ENCODE results near the gene OTOP1.

DNA sequence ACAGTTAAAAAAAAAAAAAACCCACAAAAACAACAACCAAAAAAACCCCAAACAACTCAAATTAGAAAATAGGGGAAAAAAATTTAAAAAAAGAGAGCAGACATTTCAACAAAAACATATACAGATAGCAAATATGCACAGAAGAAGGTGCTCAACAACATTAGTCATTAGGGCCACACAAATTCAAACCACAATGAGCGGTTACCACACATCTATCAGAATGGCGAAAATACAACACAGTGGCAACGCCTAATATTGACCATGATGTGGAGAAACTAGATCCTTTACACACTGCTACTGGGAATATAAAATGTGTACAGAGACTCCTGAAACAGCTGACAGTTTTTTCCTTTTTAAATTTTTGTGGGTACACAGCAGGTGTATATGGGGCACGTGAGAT, 43.8 kb upstream of the OTOP1 start:
- no peak for TF ChIP-seq EZH2 (IDR thresholded peaks at IDR 0.05)
- TF ChIP-seq, protein P1, sequence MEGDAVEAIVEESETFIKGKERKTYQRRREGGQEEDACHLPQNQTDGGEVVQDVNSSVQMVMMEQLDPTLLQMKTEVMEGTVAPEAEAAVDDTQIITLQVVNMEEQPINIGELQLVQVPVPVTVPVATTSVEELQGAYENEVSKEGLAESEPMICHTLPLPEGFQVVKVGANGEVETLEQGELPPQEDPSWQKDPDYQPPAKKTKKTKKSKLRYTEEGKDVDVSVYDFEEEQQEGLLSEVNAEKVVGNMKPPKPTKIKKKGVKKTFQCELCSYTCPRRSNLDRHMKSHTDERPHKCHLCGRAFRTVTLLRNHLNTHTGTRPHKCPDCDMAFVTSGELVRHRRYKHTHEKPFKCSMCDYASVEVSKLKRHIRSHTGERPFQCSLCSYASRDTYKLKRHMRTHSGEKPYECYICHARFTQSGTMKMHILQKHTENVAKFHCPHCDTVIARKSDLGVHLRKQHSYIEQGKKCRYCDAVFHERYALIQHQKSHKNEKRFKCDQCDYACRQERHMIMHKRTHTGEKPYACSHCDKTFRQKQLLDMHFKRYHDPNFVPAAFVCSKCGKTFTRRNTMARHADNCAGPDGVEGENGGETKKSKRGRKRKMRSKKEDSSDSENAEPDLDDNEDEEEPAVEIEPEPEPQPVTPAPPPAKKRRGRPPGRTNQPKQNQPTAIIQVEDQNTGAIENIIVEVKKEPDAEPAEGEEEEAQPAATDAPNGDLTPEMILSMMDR (IDR thresholded peaks at IDR 0.05): no peak
